IPS-18c (cell line): ENCODE results near the gene SLC22A2.

Experiments
- H3K4me3 ChIP-seq: 2 replicates; pipeline ENCODE4 v1.7.0; 2013; ENCODE audit warnings: low read depth, mild to moderate bottlenecking, low read length, moderate library complexity; ENCODE audit not compliant: insufficient read depth
- H3K9me3 ChIP-seq: one replicate; pipeline ENCODE4 v1.6.1; 2013; ENCODE audit warnings: mild to moderate bottlenecking, low read length, moderate library complexity; ENCODE audit not compliant: control insufficient read depth, insufficient read depth

Gene SLC22A2

GRCh38 chr6:160277144-160277543 is 18.5 kb upstream of the SLC22A2 start:
- no peaks in the 10 kb centered on the region for H3K9me3 ChIP-seq
- no peak overlapping the region for H3K4me3 ChIP-seq

- no peaks in the 10 kb centered on the region for H3K9me3 ChIP-seq
- H3K4me3 ChIP-seq, result no peak overlapping the region
Observed at GRCh38 chr6:160276126-160276525, 17.5 kb upstream of the SLC22A2 start.

GRCh38 chr6:160275511-160276003 is 16.9 kb upstream of the SLC22A2 start:
- H3K4me3 ChIP-seq, result no peak overlapping the region
- no peaks in the 10 kb centered on the region for H3K9me3 ChIP-seq

GRCh38 chr6:160274871-160275510 is 16.4 kb upstream of the SLC22A2 start:
- H3K4me3 ChIP-seq, result no peak overlapping the region
- no peaks in the 10 kb centered on the region for H3K9me3 ChIP-seq

GRCh38 chr6:160273750-160274149 is 15.1 kb upstream of the SLC22A2 start:
- Histone ChIP-seq H3K9me3 (no peaks in the 10 kb centered on the region), H3K4me3 (no peak overlapping the region)

- H3K4me3 ChIP-seq, result no peak overlapping the region
Observed at GRCh38 chr6:160273196-160273595, 14.6 kb upstream of the SLC22A2 start.

GRCh38 chr6:160272707-160273106 is 14.1 kb upstream of the SLC22A2 start:
- no peak overlapping the region for H3K4me3 ChIP-seq
- H3K9me3 ChIP-seq, result no peaks in the 10 kb centered on the region

More at GRCh38 chr6:160273196-160273595, 14.6 kb upstream of the SLC22A2 start:
- no peaks in the 10 kb centered on the region for H3K9me3 ChIP-seq

- Histone ChIP-seq H3K4me3 (no peak overlapping the region), H3K9me3 (no peaks in the 10 kb centered on the region)
Observed at GRCh38 chr6:160270347-160270746, 11.7 kb upstream of the SLC22A2 start.

GRCh38 chr6:160269771-160270170 is 11.2 kb upstream of the SLC22A2 start:
- H3K4me3 ChIP-seq, result no peak overlapping the region
- H3K9me3 ChIP-seq, result no peaks in the 10 kb centered on the region

- no peaks in the 10 kb centered on the region for H3K9me3 ChIP-seq
- H3K4me3 ChIP-seq, result no peak overlapping the region
Observed at GRCh38 chr6:160269023-160269521, 10.5 kb upstream of the SLC22A2 start.

- no peak overlapping the region for H3K4me3 ChIP-seq
Observed at GRCh38 chr6:160267102-160267501, 8.5 kb upstream of the SLC22A2 start.

GRCh38 chr6:160265869-160266476 is 7.4 kb upstream of the SLC22A2 start:
- no peaks in the 10 kb centered on the region for H3K9me3 ChIP-seq
- no peak overlapping the region for H3K4me3 ChIP-seq

More at GRCh38 chr6:160267102-160267501, 8.5 kb upstream of the SLC22A2 start:
- H3K9me3 ChIP-seq, result no peaks in the 10 kb centered on the region

- Histone ChIP-seq H3K4me3 (no peak overlapping the region), H3K9me3 (no peaks in the 10 kb centered on the region)
Observed at GRCh38 chr6:160264061-160264612, 5.5 kb upstream of the SLC22A2 start.

GRCh38 chr6:160263196-160263939 is 4.7 kb upstream of the SLC22A2 start:
- Histone ChIP-seq H3K4me3 (no peak overlapping the region), H3K9me3 (no peaks in the 10 kb centered on the region)

GRCh38 chr6:160261991-160262680 is 3.5 kb upstream of the SLC22A2 start:
- Histone ChIP-seq H3K9me3 (no peaks in the 10 kb centered on the region), H3K4me3 (no peak overlapping the region)

GRCh38 chr6:160260803-160261450 is 2.3 kb upstream of the SLC22A2 start:
- Histone ChIP-seq H3K4me3 (no peak overlapping the region), H3K9me3 (no peaks in the 10 kb centered on the region)

- Histone ChIP-seq H3K4me3 (no peak overlapping the region), H3K9me3 (no peaks in the 10 kb centered on the region)
Observed at GRCh38 chr6:160260367-160260766, 1.7 kb upstream of the SLC22A2 start.
